NCI-H1417 treated with DMSO at 0.1 percent for 48 hours (cell line): ENCODE results near the gene UST.
"Not testable (repeated sequence)": the region's sequence is repeated elsewhere in the genome, so short reads cannot be mapped to it uniquely, and the experiment has no call there.

Source experiments
- DNase-seq: peaks from one replicate; lab custom pipeline; 2025; lab: John Stamatoyannopoulos, UW

The UST gene

DNA sequence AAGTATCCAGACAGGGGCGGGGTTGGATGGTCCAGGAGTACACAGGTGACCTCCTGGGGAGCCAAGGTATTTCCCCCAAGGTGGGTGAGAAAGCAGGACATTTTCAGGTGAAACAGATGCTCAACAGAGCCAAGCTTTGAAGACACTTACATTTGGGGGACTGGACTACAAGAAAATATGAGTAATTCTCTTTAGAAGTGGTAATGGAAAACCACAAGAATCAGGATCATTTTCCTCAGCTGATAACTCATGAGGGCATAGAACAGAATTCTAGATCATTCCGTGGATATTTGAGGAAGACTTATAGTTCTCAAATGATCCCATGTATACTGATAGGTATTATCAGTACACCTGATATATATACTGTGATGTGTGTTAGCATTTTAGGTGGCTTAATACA lies 89.9 kb downstream of the UST start:
- no peak for DNase-seq

DNA sequence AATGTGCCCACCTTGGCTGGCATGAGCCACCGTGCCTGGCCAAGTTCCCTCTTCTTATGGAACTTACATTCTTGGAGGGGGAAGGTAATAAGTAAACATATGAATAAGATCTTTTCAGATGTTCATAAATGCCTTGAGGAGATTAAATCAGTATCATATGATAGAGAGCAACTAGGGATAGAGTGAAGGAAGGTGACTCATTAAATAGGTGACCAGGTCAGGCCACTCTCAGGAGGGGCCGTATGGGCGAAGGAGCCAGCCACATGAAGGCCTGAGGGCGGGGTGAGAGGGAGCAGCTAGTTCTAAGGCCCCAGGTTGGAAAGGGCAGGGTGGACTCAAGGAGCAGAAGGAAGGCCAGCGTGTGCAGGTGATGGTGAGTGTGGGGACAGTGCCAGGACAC lies 91.1 kb downstream of the UST start:
- no peak for DNase-seq

DNA sequence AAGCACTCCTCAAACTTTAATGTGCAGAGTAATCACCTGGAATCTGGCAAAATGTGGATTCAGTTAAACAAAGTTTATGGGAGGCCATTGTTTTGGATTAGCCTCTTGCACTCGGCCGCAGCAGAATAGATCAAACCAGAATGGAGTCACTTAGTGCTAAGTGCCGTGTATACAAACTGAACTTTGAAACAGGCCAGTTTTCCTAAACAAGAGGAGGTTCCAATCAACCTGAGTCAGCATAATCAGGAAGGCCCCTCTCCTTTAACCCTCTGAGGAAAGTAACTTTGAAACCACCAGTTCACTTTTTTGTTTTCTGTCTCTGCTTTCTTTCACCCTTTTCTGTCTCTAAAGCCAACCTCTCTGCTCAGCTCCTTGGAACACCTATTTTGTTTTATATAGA lies 92.2 kb downstream of the UST start:
- no peak for DNase-seq

DNA sequence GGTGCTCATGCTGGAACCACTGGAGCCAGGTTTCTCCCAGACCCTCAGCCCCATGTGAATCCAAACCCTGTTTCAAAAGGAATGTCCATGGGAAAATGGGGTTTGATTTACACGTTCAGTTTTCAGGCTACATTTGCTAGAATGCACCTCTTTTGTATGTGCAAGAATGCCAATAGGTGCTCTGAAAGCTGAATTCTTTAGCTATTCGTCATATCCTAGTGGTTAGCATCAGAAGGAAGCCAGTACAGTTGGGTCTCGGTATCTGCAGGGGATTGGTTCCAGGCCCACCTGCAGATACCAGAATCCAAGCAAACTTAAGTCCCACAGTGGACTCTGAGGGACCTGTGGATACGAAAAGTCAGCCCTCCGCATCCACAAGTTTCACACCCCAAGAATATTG lies 93.4 kb downstream of the UST start:
- DNase-seq = no peak

DNA sequence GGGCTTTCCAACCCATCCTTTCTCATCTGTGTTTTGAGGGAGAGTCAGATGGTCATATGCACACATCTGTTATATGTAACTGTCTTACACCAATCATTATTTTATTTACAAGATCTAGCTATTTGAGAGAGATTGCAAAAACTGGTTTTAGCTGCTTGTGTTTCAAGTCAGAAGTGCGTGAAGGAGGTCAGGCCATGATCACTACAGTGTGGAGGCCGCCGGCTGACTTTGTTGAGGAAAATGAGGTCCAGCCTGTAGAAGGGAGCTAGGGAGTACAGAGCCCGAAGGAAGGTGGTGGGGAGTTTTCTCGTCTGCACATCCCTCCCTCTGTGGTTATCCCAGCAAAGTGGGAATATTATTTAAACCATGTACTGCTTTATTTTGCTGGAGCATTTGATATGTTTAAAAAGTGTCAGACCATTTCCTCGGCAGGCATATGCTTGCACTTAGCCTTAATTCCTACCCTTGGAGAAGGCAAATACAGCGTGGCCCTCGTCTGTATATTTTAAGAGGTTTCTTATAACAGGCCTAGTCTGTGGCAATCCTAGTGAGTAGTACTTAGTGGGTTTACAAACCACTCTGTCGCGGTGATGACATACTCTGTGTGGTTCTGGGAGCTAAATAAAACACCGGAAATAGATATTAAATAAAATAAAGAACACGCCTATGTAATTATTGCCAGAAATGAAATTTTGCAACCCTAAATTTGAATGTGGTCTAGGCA lies 95.6 kb downstream of the UST start:
- DNase-seq = no peak

DNA sequence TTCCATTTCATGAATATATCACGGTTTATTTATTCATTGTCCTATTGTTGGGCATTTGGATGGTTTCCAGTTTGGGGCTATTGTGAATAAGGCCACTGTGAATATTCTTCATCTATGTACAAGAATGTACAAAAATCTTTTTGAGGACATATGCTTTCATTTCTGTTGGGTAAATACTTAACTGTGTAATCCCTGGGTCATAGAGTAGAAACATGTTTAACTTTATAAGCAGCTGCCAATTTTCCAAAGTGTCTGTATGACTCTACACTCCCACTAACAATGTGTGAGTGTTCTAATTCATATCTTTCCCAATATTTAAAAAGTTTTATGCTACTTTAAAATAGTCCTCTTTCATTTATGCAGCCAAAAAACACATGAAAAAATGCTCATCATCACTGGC lies 98.6 kb downstream of the UST start:
- DNase-seq = no peak

DNA sequence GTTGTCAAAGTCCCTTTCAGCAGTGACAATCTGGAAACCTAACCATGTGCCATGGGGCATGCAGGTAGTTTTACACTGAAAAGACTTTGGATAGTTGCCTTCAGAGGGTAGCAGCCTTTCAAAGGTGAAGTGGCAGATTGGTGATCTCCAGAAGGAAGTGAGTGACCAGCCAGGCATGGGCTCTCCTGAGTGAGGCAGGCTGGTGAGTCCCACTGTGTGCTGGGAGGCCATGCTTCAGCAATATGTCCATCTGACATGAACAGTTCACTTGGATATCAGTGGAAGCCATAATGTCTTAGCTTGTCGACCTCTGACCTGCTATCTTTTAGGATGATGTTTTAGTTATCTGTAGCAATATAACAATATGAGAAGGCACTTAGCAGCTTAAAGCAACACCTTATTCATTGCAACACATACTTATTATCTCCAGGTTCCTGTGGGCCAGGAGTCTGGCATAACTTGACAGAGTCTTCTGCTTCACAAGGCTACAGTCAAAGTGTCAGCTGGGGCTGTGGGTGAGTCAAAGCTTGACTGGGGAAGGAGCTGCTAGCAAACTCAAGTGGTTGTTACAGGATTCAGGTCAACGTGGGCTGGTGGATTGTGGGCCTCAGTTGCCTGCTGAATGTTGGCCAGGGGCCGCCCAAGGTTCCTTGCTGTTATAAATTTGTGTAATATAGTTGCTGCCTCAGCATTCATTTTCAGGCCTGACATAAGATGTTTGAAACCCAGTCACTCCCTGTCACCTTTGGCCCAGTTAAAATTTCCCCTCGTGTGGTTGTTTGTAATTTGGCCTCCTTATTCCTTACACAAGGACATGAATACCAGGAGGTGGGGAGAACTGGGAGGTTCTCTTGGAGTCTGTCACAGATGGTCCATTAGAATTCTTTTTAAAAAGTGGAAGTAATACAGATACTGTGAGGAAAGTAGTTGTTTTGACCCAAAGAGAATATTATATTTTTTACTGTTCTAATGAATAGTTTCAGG lies 100.2 kb downstream of the UST start:
- no peak for DNase-seq

DNA sequence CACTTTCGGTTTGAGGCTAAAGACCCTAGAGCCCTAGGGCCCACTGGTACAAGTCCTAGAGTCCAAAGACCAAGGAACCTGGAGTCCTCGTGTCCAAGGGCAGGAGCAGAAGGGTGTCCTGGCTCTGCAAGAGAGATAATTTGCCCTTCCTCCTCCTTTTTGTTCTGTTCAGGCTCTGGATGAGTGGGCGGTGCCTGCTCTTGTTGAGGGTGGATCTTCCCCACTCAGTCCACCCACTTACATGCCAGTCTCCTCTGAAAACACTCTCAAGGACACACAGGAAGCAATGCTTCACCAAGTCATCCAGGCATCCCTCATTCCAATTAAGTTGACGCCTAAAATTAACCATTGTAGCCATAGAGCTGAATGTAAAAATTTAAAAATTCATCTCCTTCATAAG lies 102.1 kb downstream of the UST start:
- DNase-seq = no peak

DNA sequence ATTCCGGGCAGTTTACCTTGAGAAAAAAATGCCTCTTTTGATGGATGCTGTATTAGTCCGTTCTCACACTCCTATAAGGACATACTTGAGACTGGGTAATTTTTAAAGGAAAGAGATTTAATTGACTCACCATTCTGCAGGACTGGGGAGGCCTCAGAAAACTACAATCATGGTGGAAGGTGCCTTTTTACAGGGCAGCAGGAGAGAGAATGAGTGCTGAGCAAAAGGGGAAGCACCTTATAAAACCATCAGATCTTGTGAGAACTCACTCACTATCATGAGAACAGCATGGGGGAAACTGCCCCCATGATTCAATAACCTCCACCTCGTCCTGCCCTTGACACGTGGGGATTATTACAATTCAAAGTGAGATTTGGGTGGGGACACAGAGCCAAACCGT lies 102.6 kb downstream of the UST start:
- DNase-seq = not testable (repeated sequence)

DNA sequence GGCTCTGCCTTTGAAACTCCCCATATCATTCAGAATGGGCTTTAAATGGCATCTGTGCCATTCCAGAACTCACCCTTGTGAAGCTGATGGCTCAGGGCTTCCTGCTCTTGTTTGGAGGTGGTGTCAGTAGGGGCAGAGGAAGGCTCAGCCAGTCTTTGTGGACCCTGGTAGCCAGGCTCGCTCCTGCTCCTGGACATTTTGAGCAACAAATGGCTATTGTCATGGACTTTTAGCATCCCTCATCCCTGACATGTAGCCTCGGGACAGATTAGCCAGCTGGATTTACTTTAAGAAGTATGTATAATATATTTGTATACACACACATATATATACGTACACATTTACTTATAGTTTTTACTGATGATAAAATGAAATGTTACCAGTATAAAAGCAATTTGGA lies 104.1 kb downstream of the UST start:
- DNase-seq = no peak

DNA sequence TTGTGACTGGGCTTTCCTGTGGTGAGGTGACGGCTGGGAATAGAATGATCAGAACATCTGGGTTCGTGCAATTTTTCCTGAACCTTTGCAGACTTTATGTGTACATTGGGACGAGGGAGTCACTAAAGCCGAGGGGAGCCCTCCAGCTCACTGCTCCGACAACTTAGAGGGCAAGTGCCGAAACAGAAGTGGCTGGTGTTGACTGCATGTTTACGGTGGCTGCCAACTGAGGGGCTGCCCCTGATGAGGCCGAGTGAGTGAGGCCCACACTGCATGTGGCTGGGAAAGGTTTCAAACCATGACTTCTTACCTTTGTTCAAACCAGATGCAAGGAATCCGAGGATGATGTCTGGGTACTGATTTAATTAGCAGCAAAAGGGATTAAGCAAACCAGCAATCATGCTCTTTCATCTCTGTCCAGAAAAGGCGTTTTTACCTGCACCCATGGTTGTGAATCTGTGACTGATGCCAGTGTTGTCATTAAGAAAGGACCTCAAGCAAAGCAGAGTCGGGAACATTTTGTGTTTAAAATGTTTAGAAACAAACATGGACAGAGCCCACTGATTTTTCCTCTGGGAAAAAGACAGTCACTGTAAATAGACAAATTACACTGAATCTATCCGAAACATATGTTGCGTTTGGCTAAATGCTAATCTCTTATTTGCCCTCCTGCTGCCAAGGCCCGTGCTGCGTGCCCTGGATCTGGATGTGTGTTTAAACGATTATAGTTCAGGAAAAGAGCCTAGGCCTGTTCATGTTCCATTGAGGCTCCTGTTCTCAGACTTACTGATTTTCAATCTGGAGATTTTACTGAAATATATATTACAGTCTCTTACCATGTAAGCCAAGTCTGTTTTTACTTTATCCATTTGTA lies 105.1 kb downstream of the UST start:
- no peak for DNase-seq

DNA sequence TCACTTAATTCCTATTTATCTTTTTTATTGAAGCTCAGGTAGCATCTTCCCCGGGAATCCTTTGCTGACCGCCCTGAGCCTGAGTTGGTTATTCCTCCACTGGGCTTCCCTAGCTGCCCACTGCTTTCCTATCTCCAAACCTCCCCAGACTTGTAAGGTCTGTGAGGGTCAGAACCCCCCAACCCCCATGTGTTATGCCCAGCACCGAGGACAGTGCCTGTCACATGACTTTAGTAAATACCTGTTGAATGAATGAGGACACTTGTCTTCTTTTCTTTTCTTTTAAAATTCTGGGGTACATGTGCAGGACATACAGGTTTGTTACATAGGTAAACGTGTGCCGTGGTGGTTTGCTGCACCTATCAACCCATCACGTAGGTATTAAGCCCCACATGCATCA lies 105.9 kb downstream of the UST start:
- no peak for DNase-seq

DNA sequence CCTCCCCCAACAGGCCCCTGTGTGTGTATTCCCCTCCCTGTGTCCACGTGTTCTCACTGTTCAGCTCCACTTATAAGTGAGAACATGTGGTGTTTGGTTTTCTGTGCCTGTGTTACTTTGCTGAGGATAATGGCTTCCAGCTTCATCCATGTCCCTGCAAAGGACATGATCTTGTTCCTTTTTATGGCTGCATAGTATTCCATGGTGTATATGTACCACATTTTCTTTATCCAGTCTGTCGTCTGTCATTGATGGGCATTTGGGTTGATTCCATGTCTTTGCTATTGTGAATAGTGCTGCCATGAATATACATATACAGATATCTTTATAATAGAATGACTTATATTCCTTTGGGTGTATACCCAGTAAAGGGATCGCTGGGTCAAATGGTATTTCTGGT lies 106.3 kb downstream of the UST start:
- DNase-seq = not testable (repeated sequence)

DNA sequence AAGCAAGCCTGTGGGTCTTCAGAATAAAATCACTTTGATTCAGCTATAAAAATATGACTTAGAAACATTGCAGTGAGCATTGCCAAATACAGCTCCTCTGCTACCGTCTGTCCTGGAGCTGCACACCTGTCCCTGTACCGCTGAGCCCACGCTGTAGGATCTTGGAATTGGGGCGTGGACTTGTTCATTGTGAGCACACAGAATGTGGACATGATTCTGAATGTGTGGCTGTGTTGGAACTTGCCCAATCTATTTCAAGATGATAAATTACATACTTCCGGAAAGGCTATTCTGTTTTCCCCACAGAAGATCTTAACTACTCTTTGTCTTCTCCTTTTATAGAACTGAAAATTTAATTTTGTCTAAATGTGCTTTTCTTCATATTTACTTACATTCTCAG lies 107.3 kb downstream of the UST start:
- no peak for DNase-seq

DNA sequence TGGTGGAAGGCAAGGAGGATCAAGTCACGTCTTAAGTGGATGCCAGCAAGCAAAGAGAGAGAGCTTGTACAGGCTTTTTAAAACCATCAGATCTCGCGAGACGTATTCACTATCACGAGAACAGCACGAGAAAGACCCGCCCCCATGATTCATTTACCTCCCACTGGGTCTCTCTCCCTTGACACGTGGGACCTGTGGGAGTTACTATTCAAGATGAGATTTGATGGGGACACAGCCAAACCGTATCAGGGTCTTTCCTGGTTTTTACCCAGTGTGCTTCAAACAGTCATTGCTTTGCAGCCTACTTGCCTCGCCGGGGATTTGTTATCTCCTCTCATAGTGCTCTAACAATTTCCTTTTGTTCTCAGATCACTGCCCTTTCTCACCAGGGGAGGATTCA lies 108.2 kb downstream of the UST start:
- DNase-seq = no peak

DNA sequence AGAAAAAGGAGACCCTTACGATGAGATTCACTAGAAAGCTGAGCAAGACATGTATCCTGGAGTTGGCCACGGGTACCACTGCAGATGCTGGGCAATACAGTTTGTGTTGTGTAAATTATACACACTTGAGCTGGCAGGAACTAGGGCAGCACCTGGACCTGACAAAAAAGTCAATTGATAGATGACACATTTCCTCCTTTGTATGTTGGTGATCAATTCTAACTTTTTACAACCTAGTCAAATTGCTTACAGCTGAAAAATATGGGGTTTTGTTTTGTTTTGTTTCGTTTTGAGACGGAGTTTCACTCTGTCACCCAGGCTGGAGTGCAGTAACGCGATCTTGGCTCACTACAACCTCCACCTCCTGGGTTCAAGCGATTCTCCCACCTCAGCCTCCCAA lies 108.9 kb downstream of the UST start:
- no peak for DNase-seq

DNA sequence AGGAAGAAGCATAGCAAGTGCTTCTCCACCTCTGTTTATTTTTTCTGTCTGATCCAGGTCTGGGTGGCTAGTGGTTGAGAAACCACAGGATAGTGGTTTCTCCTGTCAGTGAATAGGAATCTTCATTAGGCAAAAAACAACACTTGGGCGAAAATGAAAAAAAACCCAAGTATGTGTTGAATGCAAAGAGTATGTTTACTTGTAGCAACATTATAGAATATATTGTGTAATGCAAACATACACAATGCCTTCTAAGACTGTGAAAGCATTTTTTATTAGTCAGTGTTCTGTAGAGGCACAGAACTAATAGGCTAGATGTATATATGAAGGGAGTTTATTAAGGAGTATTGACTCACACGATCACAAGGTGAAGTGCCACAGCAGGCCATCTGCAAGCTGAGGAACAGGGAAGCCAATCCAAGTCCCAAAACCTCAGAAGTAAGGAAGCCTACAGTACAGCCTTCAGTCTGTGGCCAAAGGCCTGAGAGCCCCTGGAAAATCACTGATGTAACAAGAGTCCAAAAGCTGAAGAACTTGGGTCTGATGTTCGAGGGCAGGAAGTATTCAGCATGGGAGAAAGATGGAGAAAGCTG lies 111.1 kb downstream of the UST start:
- no peak for DNase-seq

DNA sequence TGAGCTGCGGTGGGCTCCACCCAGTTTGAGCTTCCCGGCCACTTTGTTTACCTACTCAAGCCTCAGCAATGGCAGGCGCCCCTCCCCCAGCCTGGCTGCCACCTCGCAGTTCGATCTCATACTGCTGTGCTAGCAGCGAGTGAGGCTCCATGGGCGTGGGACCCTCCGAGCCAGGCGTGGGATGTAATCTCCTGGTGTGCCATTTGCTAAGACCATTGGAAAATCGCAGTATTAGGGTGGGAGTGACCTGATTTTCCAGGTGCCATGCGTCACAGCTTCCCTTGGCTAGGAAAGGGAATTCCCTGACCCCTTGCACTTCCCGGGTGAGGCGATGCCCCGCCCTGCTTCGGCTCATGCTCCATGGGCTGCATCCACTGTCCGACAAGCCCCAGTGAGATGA lies 117.3 kb downstream of the UST start:
- not testable (repeated sequence) for DNase-seq

DNA sequence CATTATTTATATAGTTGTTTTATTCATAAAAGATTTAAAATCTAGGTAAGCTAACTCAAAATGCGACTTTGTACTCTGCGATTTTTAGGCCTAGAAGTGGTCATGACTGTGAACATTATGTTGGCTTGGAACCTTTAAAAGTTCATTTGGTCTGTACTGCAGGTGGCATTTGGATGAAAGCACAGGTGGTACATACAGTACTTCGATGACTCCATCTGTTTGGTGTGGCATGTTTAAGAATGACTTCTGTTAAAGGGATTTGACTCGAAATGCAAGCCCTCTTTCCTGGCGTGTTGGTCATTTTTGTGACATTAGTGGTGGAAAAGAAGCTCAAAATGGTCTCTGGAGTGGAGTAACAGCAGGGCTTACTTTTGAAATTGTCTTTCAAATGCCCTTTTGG lies 118.1 kb downstream of the UST start:
- no peak for DNase-seq

DNA sequence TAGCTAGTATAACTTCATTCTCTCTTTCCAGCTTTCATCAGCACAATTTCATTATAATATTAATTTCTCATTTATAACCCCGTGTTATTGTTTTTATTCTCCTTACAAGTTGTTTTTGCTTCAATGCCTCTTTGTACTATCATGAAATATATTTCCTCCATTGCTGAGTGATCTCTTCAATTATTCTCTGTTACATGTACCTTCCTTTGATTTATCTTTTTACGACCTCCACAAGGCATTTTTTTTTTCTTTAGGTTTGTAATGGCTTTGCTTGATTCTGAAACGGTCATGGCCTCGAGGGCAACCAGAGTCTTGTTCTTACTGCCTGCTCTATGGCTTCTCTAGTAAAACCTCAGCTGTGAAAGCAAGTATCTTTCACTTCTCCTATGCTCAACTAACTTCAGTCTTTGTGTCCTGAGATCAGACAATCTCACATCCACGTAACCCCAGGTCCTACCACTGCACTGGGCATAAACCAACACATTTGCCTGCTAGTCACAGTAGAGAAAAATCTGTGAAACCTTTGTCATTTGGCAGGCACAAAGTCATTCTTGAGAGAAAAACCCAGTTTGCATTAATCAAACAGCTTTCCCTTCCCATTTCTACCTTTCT lies 119.9 kb downstream of the UST start:
- no peak for DNase-seq

DNA sequence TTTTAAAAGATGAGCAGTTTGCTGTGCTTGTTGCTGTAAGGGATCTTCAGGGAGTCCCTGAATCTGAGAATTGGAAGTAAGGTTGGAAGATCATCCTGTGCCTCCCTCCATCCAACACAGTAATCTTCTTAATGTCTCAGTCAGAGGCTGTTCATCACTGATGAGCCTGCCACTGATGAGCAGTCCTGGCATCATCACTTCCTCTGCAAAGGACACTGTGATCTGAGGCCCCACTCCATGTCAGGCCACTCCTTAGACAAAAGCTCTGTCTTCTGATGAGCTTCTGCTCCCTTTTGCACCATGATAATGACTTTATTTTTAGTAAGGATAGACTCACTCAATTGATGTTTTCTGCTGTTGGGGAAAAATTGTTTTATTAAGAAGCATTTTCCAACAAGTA lies 121.0 kb downstream of the UST start:
- no peak for DNase-seq

DNA sequence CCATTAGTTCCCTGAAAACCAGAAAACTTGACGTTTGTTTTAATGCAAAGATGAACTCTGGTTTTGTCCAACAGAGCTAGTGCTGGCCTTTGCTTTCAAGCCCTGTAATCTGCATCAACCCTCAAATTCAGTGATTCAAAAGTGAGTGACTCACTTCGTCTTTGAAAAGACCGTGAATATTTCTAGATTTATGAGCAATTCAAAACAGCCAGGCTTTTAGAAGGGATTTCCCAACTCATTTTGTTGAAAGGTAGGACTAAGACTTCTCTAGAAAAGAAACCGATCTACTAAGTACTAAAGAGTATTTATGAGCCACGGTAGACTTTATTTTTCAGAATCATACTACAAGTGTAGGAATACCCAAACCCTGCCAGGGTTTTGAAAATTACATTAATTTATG lies 121.5 kb downstream of the UST start:
- no peak for DNase-seq
